GM19438 (cell line): ENCODE measurements around the gene ATP6V0A4.
"Not testable (repeated sequence)": the region's sequence is repeated elsewhere in the genome, so short reads cannot be mapped to it uniquely, and the experiment has no call there.

ENCODE experiments used
- ATAC-seq: cut with Tn5 transposase; IDR thresholded peaks from one replicate; pipeline ENCODE4 v1.9.1; 2021; ENCODE audit warnings: low read depth; ENCODE audit not compliant: unreplicated experiment

The ATP6V0A4 gene

DNA sequence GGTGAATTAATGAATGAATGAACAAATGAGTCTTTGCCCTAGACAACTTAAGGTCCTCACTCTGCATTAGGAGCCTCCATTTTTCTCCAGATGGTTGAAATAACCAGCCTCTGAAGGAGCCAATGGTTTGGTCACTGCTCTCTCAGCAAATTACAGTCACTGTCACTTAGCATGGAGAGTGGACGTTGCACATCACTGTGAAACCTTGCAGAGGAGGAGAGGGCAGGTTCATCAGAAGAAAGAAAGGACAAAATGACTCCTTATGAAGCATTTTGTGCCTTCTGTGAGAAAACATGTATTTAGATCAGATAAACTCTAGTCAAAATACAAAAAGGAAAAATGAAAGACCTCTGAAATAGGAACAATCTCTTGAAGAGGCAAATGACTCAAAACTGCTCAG, 6.6 kb upstream of the ATP6V0A4 start:
- ATAC-seq: no peak

DNA sequence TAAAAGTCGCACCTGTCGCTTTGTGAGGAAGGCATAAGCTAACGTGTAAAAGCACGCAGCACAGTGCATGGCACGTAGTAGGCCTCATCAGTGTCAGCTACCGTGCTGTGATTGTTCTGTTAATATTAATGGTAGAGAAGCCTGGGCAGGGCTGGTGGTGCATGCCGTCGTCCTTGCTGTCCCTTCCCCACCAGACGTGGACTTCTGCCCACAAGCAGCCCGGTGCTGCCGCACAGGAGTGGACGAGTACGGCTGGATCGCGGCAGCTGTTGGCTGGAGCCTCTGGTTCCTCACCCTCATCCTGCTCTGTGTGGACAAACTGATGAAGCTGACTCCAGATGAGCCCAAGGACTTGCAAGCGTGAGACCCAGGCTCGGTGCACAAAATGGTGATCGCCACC, 4.7 kb upstream of the ATP6V0A4 start:
- ATAC-seq: no peak

DNA sequence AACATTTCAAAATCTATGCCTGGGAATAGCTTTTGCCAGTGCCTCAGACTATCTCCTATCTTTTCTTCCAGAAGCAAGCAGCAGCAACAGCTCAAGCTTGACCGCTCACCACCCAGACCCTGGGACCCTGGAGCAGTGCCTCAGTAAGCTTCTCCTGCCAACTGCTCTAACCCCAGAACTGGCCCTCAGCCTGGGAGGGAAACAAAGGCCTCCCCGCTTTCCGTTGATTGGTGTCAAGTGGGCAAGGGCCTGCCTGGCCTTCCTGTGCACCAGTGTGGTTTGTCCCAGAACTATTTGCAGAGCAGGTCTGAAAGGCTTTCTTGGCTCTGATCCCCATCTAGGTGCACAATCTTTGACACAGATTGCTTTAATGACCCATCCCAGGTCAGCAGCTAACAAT, 3.3 kb upstream of the ATP6V0A4 start:
- no peak for ATAC-seq

DNA sequence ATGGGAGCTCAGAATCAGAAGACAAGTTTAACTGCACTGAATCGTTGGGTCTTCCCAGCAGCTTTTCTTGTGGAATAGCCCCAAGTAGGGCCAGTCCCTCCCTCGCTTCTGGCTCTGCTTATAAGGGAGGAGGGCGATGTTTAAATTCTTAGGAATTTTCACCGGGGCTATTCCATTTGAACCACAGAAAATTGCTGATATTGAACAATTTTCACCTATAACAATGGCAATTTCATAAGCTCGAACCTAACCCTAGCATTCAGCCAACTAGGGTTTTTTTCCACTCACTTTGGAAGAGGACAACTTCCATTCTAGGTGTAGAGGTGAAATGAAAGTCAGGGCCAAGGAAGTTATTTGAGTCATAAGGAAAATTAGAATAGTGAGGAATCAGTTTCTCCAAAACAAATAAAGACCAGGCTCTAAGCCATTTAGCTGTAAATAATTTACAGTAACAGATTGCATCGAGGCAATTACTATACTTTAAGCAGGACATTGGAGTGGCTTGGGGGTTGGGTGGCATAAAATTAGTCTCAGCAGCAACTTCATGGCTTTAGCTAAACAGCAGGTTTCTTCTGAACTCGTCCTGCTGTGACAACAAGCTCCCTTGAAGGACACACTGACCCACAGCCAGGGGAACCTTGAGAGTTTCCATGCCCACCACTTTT, 1.5 kb upstream of the ATP6V0A4 start:
- ATAC-seq: no peak

DNA sequence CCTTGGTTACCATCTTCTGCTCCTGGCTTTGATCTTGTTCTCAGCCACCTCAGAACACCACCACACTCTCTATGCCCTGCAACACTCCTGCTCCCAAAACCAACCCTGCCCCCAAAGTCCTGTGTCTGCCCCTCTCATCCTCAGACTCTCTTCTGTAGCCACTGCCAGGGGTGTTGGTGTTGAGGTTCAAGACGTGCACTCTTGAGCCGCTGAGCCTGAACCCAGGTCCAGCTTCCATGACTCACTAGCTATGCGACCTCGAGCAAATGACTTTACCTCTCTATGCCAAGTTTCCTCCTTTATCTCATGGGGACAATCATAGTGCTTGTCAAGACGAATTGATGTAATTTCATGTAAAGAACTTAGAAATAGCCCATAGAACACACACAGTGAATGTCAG, 840 bp upstream of the ATP6V0A4 start:
- no peak for ATAC-seq

DNA sequence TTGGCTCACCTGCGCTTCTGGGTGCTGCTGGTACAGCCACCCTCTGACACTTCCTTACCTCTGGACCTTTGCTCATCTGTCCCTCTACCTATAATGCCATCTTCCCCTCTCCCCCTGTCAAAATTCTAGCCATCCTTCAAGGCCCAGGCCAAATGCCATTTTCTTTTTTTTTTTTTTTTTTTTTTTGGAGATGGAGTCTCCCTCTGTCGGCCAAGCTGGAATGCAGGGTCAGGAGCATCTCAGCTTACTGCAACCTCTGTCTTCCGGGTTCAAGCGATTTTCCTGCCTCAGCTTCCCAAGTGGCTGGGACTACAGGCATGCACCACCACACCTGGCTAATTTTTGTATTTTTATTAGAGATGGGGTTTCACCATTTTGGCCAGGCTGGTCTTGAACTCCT, 950 bp downstream of the ATP6V0A4 start:
- not testable (repeated sequence) for ATAC-seq

DNA sequence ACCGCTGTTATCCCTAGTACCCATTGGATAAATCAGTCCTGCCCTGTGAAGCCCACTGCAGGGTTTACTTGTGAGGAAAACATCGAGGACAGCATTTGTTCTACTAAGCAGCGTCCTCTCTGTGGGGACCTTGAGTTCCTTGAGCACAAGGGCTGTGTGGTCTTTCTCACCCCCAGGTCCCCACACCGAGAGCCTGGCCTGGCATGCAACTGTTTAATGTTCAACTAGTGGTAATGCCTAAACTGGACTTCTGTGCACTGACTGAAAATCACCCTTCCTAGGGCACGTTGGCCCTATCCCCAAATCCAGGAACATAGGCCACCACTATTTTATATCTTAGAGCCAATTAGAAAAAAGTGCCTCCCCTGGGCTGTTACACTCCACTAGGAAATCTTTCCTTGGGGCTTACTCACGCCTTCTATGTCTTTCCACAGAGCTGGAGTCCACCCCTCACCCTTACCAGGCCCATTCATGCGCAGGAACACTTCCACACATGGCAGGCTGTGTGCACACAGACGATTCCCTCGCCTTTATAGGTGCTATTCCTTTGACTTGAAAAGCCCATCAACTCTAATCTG, 1.9 kb downstream of the ATP6V0A4 start:
- no peak for ATAC-seq

DNA sequence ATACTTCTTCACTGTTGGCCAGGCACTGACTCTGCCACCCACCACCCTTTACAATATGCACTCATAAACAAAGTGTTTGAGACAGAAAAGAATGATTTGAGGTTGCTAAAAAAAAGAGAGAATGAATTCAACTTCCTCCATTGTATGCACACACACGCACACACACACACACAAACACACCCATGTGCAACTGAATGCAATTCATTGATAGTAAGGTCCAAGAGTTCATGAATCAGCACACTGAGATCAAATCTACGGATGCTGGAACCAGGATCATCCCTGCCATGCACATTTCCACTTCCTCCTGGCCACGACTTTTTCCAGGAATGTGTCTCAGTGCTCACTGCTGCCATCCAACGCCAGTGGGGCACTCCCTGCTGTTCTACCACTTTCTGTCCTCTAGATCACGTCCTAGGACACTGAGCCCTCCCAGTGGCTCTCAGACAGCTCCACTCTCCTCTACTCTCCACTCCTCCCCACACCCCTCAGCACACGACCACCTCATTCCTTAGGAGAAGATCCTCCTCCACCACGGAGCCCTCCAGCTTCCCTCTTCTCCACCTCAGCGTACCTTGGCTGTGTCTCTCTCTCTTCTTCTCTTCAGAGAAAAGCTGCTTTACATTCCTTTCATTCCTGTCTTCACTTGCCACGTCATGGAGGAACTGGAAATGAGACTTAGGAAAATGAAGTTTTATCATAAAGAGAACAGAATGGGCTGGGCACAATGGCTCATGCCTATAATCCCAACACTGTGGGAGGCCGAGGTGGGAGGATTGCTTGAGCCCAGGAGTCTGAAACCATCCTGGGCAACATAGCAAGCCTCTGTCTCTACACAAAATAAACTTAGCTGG, 12.2 kb downstream of the ATP6V0A4 start:
- ATAC-seq: no peak

DNA sequence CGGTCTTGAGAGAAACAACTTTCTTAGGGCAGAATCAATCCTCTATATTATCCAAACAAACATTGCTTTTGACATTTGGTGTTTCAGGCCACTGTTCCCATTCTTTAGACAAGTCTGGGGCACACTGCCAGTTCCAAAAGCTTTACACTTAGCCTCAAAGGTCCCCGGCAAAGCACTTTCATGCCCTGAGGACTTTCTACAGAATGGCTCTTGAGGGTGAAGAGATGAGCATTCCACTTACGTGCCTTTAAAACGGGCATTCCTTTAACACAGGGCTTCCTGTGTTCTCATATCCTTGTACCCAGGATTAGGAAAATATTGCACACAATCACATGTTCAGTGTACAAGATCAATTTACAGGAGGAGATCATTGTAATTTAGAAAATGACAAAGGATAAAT, 13.3 kb downstream of the ATP6V0A4 start:
- no peak for ATAC-seq

DNA sequence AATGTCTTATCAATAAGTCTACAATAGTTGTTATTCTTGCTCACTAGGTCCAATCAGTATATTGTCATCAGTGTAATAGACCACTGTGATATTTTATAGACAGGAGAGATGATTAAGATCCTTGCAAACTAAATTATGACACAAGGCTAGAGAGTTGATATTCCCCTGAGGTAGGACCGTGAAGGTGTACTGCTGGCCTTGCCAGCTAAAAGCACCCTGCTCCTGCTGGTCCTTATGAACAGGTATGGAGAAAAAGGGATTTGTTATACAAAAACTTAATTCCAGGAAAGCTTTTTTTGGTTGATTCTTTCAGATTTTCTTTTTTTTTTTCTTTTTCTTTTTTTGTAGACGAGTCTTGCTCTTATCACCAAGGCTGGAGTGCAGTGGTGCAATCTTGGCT, 17.0 kb downstream of the ATP6V0A4 start:
- ATAC-seq: no peak

DNA sequence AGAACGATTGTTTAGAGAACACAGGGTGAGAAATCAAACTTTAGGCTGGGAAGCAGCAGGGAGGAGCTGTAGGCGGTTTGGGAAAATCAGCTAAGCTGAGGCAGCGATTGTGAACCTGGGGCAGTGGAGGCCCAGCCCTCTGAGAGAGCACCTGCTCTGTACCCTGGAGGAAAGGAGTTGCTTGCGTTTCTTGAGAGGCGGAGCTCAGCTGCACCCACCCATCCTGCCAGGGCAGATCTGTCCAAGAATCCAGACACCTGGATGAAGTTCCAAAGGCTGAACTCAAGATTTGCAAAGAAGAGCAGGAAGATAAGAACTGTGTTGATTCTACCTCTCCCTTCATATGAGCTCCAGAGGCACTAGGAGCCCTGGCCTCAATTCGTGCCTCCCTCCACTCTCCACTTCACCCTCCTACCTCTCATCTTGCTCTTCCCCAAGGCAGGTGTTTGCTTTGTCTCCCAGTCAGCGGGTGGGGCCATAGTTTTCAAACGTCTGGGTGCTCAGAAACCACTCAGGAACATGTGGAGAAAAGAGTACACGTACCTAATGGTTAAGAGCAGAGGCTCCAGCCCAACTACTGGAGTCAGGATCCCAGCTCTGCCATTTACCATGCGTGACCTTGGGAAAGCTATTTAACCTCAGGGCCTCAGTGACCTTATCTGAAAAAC, 21.7 kb downstream of the ATP6V0A4 start:
- ATAC-seq: no peak

DNA sequence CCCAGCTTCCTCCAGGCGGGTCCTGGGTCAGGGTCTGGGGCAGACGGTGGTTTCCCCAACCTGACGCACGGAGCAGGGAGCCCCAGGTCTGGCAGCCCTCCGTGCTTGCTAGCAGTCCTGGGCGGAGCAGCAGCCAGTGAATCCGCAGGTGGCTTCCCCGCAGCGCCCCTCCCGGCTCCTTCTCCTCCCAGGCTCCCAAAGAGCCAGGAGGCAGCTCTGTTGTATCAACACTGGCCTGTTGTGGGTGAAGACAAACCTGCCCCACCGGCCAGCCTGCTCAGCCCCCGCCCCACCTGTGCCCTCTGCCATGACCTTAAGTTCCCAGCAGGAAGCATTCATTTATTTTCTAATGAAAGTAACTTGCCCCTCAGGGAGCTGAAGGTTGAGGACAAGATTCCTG, 24.2 kb downstream of the ATP6V0A4 start:
- no peak for ATAC-seq

DNA sequence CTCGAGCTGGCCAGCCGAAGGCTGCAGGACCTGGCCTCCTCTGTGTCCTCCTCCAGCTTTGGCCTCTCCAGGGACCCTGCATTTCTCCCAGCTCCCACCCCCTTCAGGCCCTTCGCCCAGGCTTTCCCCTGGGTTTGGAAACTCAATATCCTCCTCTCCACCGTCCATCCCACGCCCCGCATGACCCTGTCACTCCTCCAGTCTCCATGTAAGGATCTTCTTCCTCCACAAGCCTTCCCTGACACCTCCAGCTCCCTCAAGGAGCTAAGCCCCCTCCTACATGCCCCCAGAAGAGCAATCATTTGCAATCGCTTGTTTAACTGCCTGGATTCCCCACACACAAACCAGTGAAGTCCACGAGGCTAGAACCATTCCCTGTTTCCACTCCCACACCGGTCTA, 24.8 kb downstream of the ATP6V0A4 start:
- no peak for ATAC-seq

DNA sequence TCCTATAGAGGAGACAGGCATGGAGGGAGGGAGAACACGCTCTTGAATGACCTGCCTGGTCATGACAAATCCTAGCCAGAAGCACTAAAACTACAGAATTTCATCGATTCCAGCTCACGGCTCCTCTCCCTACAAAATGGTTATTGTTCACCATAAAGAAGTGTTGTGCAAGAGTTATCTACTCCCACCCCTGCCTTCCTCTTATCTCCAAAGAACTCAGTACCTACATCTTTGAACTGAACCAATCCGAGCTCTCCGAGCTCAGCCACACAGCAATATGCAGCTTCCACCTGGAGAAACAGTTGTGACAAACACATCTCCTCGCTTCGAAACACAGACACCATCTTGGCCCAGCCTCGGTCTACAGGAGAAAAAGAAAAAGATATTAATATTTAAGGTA, 27.1 kb downstream of the ATP6V0A4 start:
- ATAC-seq: no peak

DNA sequence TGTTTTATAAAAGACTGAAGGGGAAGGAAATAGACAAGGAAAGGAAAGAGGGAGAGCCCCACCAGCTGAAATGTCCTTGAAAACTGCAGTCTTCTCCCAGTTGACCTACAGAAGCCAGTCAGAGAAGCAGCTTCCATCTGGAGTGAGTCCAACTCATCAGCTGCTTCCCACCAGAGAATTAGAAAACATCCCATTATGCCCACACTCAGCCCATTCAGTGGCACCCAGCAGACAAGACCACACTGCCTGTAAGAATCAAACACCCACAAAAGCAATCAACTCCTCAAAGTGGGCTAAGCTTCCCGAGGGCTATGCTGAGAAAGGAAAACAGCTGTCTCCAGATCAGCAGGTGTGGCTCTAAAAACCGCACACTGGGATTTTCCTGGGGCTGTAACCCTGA, 29.8 kb downstream of the ATP6V0A4 start:
- ATAC-seq: no peak

DNA sequence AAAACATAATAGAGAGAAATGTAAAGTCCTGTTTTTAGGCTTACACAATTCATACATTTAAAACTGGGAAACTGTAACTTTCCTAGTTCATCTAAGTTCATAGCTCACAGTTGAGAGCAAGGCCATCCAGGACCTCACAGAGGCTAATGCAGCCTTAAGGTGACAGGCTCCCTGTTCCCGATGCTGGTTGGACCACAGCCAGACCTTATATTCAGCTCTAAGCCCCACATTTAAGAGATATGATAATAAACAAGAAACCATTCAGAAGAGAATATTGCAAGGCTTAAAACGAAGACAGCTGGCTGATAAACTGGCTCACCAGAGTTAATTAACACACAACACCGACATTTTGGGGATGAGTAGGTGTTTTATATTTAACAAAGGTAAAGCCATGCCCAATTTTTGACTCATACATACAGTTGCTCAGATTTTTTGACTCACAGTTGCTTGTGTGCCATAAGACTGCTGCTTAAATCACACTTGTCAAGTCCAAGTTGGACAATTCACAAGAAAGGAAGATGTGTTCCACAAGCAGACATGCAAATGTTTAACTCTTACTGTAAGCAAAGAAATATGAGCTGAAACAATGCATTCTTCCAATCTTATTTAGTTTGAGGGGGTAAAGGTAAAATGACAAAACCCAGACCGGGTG, 41.3 kb downstream of the ATP6V0A4 start:
- no peak for ATAC-seq

DNA sequence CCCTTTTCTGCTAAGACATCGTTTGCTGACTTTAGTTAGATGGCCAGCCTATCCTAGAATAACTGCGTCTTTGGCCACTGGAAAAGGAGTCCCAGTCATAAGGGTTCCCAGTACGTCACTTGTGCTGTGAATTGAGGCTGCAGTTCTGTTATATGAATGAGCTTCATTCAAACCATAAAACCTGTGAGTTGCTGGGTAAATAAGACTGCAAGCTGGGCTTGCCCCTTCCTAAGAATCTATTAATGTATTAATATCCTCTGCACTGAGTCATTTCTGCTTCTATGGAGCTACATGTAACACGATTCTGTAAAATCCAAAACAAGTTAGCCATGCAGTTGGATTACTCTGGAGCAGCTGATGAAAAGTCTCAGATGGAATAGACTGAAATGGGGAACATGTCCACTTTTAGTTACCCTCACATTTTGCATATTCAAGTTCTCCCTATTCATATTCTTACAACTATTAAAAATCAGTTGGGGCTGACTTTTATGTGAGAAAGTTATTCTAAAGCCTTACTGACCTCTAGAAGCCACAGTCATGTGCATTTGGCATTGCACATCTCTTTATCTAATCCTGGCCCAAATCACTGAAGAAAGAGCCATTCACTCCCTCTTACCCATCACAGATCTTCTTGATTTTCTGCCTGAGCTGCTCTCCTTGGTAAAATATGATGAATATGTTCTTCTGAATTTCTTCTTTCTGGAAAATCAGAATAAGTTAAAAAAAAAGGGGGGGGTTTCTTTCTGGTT, 42.0 kb downstream of the ATP6V0A4 start:
- no peak for ATAC-seq

DNA sequence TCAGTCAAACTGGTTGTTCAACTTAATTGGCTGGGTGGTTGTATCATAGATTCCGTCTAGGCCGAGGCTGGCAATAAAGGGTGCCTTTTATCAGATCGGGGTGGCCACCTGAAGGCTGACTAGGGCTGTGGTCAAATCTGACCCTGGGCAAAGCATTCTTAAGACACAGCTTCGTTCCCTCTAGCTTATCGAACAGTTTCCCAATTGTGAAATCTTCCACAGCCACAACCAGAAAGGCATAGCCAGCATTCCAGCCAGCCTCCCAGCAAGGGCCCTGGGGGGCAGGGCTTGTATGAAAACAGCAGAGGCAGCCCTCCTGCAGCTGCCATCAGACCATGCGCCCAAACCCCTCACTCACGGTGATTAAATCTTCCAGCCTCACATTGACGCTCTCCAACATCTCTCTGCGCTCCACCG, 42.7 kb downstream of the ATP6V0A4 start:
- no peak for ATAC-seq

DNA sequence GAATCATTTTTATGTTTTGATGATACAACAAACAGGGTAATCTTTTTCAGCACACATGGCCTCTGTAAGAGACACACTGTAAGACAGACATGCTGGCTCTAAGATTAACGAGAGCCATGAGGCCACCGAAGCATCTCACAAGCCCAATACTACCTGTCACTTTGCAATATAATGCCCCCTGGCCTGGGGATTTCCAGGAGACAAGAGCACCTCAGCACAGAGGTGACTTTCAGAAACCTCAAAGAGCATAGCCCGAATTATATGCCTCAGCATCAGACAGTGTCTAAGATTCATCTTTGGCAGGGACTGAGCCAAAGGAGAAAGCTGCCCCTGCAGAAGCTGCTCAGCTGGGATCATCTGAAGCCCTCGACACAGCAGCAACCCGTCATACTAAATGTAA, 44.4 kb downstream of the ATP6V0A4 start:
- no peak for ATAC-seq

DNA sequence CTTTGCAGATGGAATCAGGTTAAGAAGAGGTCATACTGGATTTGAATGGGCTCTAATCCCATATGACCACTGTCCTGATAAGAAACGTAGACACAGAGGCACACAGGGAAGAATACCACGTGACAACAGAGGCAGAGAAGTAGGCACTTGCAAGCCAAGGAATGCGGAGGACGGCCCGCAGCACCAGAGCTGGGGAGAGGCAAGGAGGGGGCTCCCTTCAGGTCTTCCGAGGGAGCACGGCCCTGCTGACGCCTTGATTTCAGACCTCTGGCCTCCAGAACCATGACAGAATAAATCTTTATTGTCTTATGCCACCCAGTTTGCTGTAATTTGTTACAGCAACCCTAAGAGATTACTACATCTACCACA, 44.9 kb downstream of the ATP6V0A4 start:
- no peak for ATAC-seq
